Cardiac muscle cell (in vitro differentiated cells and primary cell): ENCODE data around the gene KCNQ1. TPM values are rescaled to one million over a fixed set of nuclear protein-coding genes. Genes with fewer than 3 reads are reported as not detected.

Experiments
- DNase-seq, 2 donors: peaks; one replicate each; pipeline versions ENCODE4 v3.0.0 to v3.0.0-alpha.2; 2010 to 2017; ENCODE audit warnings: low read depth in 1 of 2, low spot score in 1 of 2
- H3K27ac ChIP-seq: fragments of 200-600 bp; sonication (generic); 2 replicates; pipeline ENCODE4 v1.5.1; 2016
- H3K27me3 ChIP-seq: fragments of 200-600 bp; sonication (generic); 2 replicates; pipeline ENCODE4 v1.6.0; 2016; ENCODE audit warnings: control low read depth
- H3K36me3 ChIP-seq: fragments of 200-600 bp; sonication (generic); 2 replicates; pipeline ENCODE4 v1.5.1; 2016; ENCODE audit warnings: control low read depth
- H3K4me1 ChIP-seq: fragments of 200-600 bp; sonication (generic); 2 replicates; pipeline ENCODE4 v1.8.1; 2017; ENCODE audit warnings: low read depth, mild to moderate bottlenecking, mixed run types
- H3K4me3 ChIP-seq: fragments of 200-600 bp; sonication (generic); 2 replicates; pipeline ENCODE4 v1.5.1; 2016; ENCODE audit warnings: mild to moderate bottlenecking
- H3K9me3 ChIP-seq: fragments of 200-600 bp; sonication (generic); 2 replicates; pipeline ENCODE4 v1.5.1; 2017; ENCODE audit warnings: low read depth, mild to moderate bottlenecking, control low read depth
- CTCF ChIP-seq: IDR thresholded peaks from 2 replicates; pipeline ENCODE4 v1.5.1; 2012; ENCODE audit warnings: low read depth, mild to moderate bottlenecking, low read length
- polyA plus RNA-seq: library from polyadenylated mRNA; unstranded; fragments of >200 nt; fragmentation: Nextera tagmentation; extraction: Ambion mirVana; gene quantifications from 2 replicates; pipeline ENCODE4 v1.2.1, GENCODE V29; 2016
- total RNA-seq: library from RNA; depleted of rRNA; stranded (reverse); fragments of >200 nt; gene quantifications from 2 replicates; pipeline ENCODE4 v1.2.3, GENCODE V29; 2016

KCNQ1 gene
- total and polyA plus RNA-seq, 2 experiments from 2014 or later = 13.9 to 18.6 TPM

- Histone ChIP-seq H3K27me3 (no peaks in the 10 kb centered on the region), H3K27ac (no peak overlapping the region), H3K36me3 (no peaks in the 10 kb centered on the region), H3K4me3 (no peak overlapping the region), H3K4me1 (peaks cover 14% of the 10 kb centered on the region), H3K9me3 (no peaks in the 10 kb centered on the region)
- no peak for TF ChIP-seq CTCF
- DNase-seq = no peak
These were observed 284.0 kb downstream of the KCNQ1 start for GRCh38 chr11:2728663-2729332.

GRCh38 chr11:2729841-2730240 is 285.0 kb downstream of the KCNQ1 start:
- Histone ChIP-seq H3K27ac (no peak overlapping the region), H3K27me3 (no peaks in the 10 kb centered on the region), H3K36me3 (no peaks in the 10 kb centered on the region), H3K9me3 (no peaks in the 10 kb centered on the region), H3K4me3 (no peak overlapping the region), H3K4me1 (peaks cover 9% of the 10 kb centered on the region)
- TF ChIP-seq CTCF = no peak
- no peak for DNase-seq

GRCh38 chr11:2730272-2731129 is 285.7 kb downstream of the KCNQ1 start:
- no peak for TF ChIP-seq CTCF
- DNase-seq = no peak
- Histone ChIP-seq H3K27ac (no peak overlapping the region), H3K9me3 (no peaks in the 10 kb centered on the region), H3K36me3 (no peaks in the 10 kb centered on the region), H3K27me3 (no peaks in the 10 kb centered on the region), H3K4me1 (peaks cover 6% of the 10 kb centered on the region), H3K4me3 (no peak overlapping the region)

GRCh38 chr11:2731130-2732125 is 286.6 kb downstream of the KCNQ1 start:
- no peak for TF ChIP-seq CTCF
- Histone ChIP-seq H3K4me1 (no peaks in the 10 kb centered on the region), H3K36me3 (no peaks in the 10 kb centered on the region), H3K27me3 (no peaks in the 10 kb centered on the region), H3K27ac (no peak overlapping the region), H3K4me3 (no peak overlapping the region), H3K9me3 (no peaks in the 10 kb centered on the region)
- no peak for DNase-seq

GRCh38 chr11:2732261-2732939 is 287.6 kb downstream of the KCNQ1 start:
- Histone ChIP-seq H3K27ac (no peak overlapping the region), H3K4me1 (no peaks in the 10 kb centered on the region), H3K27me3 (no peaks in the 10 kb centered on the region), H3K9me3 (no peaks in the 10 kb centered on the region), H3K4me3 (no peak overlapping the region), H3K36me3 (no peaks in the 10 kb centered on the region)
- TF ChIP-seq CTCF = no peak
- no peak for DNase-seq
